HG03457 (cell line): ENCODE data around the gene WDR31.
"Not testable (repeated sequence)": the region's sequence is repeated elsewhere in the genome, so short reads cannot be mapped to it uniquely, and the experiment has no call there.

ENCODE experiments used
- ATAC-seq: cut with Tn5 transposase; IDR thresholded peaks from one replicate; pipeline ENCODE4 v1.9.1; 2021; ENCODE audit warnings: moderate number of reproducible peaks; ENCODE audit not compliant: unreplicated experiment

The WDR31 gene

GRCh38 chr9:113340011-113340699 is at the start of gene WDR31:
WDR31 (minus strand) TSS chr9:113340275; CDS start chr9:113332022, 8,253 bp downstream.
- ATAC-seq, result peak; percentile 97

GRCh38 chr9:113389451-113389850 is 49.4 kb upstream of the WDR31 start:
- ATAC-seq, result no peak

GRCh38 chr9:113388833-113389232 is 48.8 kb upstream of the WDR31 start:
- ATAC-seq, result no peak

GRCh38 chr9:113387560-113388230 is 47.6 kb upstream of the WDR31 start:
- no peak for ATAC-seq

- ATAC-seq, result no peak
Measured at GRCh38 chr9:113386571-113387393, 46.7 kb upstream of the WDR31 start.

GRCh38 chr9:113381909-113382411 is 41.9 kb upstream of the WDR31 start:
- ATAC-seq, result no peak

GRCh38 chr9:113381441-113381840 is 41.4 kb upstream of the WDR31 start:
- ATAC-seq, result not testable (repeated sequence)

- no peak for ATAC-seq
Measured at GRCh38 chr9:113380869-113381378, 40.8 kb upstream of the WDR31 start.

GRCh38 chr9:113379829-113380210 is 39.7 kb upstream of the WDR31 start:
- ATAC-seq, result not testable (repeated sequence)

GRCh38 chr9:113379094-113379828 is 39.2 kb upstream of the WDR31 start:
- not testable (repeated sequence) for ATAC-seq

- peak; percentile 58 for ATAC-seq
Measured at GRCh38 chr9:113376634-113377567, 36.8 kb upstream of the WDR31 start, which contains the start of gene HDHD3. HDHD3 (minus strand) TSS chr9:113376986; CDS start chr9:113374354, 2,632 bp downstream.

GRCh38 chr9:113375057-113376023 is 35.3 kb upstream of the WDR31 start:
- no peak for ATAC-seq

- no peak for ATAC-seq
Measured at GRCh38 chr9:113373676-113374392, 33.8 kb upstream of the WDR31 start.

GRCh38 chr9:113373256-113373655 is 33.2 kb upstream of the WDR31 start:
- no peak for ATAC-seq

GRCh38 chr9:113372059-113372458 is 32.0 kb upstream of the WDR31 start:
- no peak for ATAC-seq

GRCh38 chr9:113370806-113371325 is 30.8 kb upstream of the WDR31 start:
- ATAC-seq, result no peak

GRCh38 chr9:113369855-113370140 is 29.7 kb upstream of the WDR31 start:
- no peak for ATAC-seq
